SK-N-SH (cell line): Measurements from ENCODE around the gene MITD1. TPM values are rescaled to one million over a fixed set of nuclear protein-coding genes. Genes with fewer than 3 reads are reported as not detected.

Experiments
- CTCF ChIA-PET: fragments of 300-600, 350-600 bp; formaldehyde crosslinking; extraction: SDS; loops from one replicate; lab custom pipeline; 2021; lab: Yijun Ruan, JAX
- POLR2A ChIA-PET: fragments of 350-600 bp; sonication (Branson Sonifier 250); formaldehyde crosslinking; extraction: SDS; loops from one replicate; lab custom pipeline; 2020; ENCODE audit warnings: antibody characterized with exemption, inconsistent platforms; lab: Yijun Ruan, JAX
- DNase-seq: peaks from one replicate; pipeline ENCODE4 v3.0.0; 2012
- H2AFZ ChIP-seq: fragments of 200-600 bp; sonication (generic); 2 replicates; pipeline ENCODE4 v1.8.1; 2016; ENCODE audit warnings: antibody characterized with exemption, mild to moderate bottlenecking, low read depth
- H3F3A ChIP-seq: fragments of 200-600 bp; sonication (generic); replicated peaks from 2 replicates; pipeline ENCODE3; 2016; ENCODE audit warnings: antibody characterized with exemption, mild to moderate bottlenecking; ENCODE audit not compliant: insufficient read depth
- H3K27ac ChIP-seq, 2 experiments: fragments of 200-500 bp in 1 of 2; fragments of 200-600 bp in 1 of 2; sonication (Bioruptor generic) in 1 of 2; sonication (generic), shearing (Covaris generic) in 1 of 2; 2 replicates each; pipeline versions ENCODE4 v1.5.1 to v1.6.1; 2014 to 2016; ENCODE audit warnings: low read depth in 2 of 2, inconsistent platforms in 1 of 2, low read length in 1 of 2, mild to moderate bottlenecking in 1 of 2, mixed read lengths in 1 of 2
- H3K27me3 ChIP-seq: fragments of 200-600 bp; sonication (generic), shearing (Covaris generic); 2 replicates; pipeline ENCODE4 v1.6.1; 2016; ENCODE audit warnings: mixed run types; ENCODE audit not compliant: insufficient read depth
- H3K36me3 ChIP-seq, 2 experiments: fragments of 200-500 bp in 1 of 2; fragments of 200-600 bp in 1 of 2; sonication (Bioruptor generic) in 1 of 2; sonication (generic) in 1 of 2; replicated peaks in 1 of 2; 2 replicates each; pipeline versions ENCODE3 to v1.5.1; 2014 to 2016; ENCODE audit warnings: low read length in 1 of 2, mild to moderate bottlenecking in 1 of 2; ENCODE audit not compliant: insufficient read depth in 2 of 2, control insufficient read depth in 1 of 2
- H3K4me1 ChIP-seq, 2 experiments: fragments of 200-500 bp in 1 of 2; fragments of 200-600 bp in 1 of 2; sonication (Bioruptor generic) in 1 of 2; sonication (generic), shearing (Covaris generic) in 1 of 2; 2 replicates each; pipeline versions ENCODE4 v1.5.1 to v1.6.1; 2014 to 2016; ENCODE audit warnings: low read depth in 1 of 2, low read length in 1 of 2, mixed run types in 1 of 2; ENCODE audit not compliant: insufficient read depth in 2 of 2, control insufficient read depth in 1 of 2
- H3K4me2 ChIP-seq: fragments of 200-600 bp; sonication (generic), shearing (Covaris generic); 2 replicates; pipeline ENCODE4 v1.6.1; 2017; ENCODE audit warnings: mixed run types
- H3K4me3 ChIP-seq, 2 experiments: fragments of 200-500 bp in 1 of 2; fragments of 200-600 bp in 1 of 2; sonication (Bioruptor generic) in 1 of 2; sonication (generic), shearing (Covaris generic) in 1 of 2; 2 replicates each; pipeline versions ENCODE4 v1.5.1 to v1.8.1; 2014 to 2016; ENCODE audit warnings: low read depth in 2 of 2, inconsistent platforms in 1 of 2, low read length in 1 of 2, mild to moderate bottlenecking in 1 of 2, mixed read lengths in 1 of 2, moderate library complexity in 1 of 2
- H3K79me2 ChIP-seq: fragments of 200-600 bp; sonication (generic); 2 replicates; pipeline ENCODE4 v1.8.1; 2017; ENCODE audit warnings: mild to moderate bottlenecking; ENCODE audit not compliant: insufficient read depth
- H3K9ac ChIP-seq: fragments of 200-600 bp; sonication (generic); 2 replicates; pipeline ENCODE4 v1.6.1; 2017; ENCODE audit warnings: mixed run types
- H3K9me2 ChIP-seq: fragments of 200-600 bp; sonication (generic); 2 replicates; pipeline ENCODE4 v1.6.1; 2017; ENCODE audit warnings: mixed run types
- H3K9me3 ChIP-seq: fragments of 200-600 bp; sonication (generic); 2 replicates; pipeline ENCODE4 v1.6.1; 2017; ENCODE audit warnings: mixed run types, mild to moderate bottlenecking, moderate library complexity
- H4K20me1 ChIP-seq: fragments of 200-600 bp; sonication (generic); 2 replicates; pipeline ENCODE4 v1.6.1; 2017; ENCODE audit warnings: mild to moderate bottlenecking, mixed run types; ENCODE audit not compliant: insufficient read depth
- EP300 ChIP-seq, 2 experiments: IDR thresholded peaks; 2 replicates each; pipeline versions ENCODE4 v1.4.0 to v1.6.1; 2012; ENCODE audit warnings: borderline replicate concordance in 1 of 2, low read depth in 1 of 2, low read length in 1 of 2
- GABPA ChIP-seq: IDR thresholded peaks from 2 replicates; pipeline ENCODE4 v1.4.0; 2012; ENCODE audit warnings: low read depth, mild to moderate bottlenecking
- GATA2 ChIP-seq: sonication (generic); formaldehyde crosslinking; IDR thresholded peaks from 2 replicates; pipeline ENCODE4 v1.5.0; 2020; ENCODE audit warnings: mild to moderate bottlenecking, missing genetic modification reagents
- NFIC ChIP-seq: IDR thresholded peaks from 2 replicates; pipeline ENCODE4 v1.4.0; 2012; ENCODE audit warnings: borderline replicate concordance
- POLR2AphosphoS5 ChIP-seq: IDR thresholded peaks from 2 replicates; pipeline ENCODE4 v1.6.1; 2012; ENCODE audit warnings: low read depth, low read length
- RAD21 ChIP-seq: IDR thresholded peaks from 2 replicates; pipeline ENCODE4 v1.6.1; 2012; ENCODE audit warnings: mild to moderate bottlenecking, low read length
- RFX5 ChIP-seq: IDR thresholded peaks from 2 replicates; pipeline ENCODE4 v1.6.1; 2012; ENCODE audit warnings: mild to moderate bottlenecking, improper control_type of control experiment, low read length
- RXRA ChIP-seq: IDR thresholded peaks from 2 replicates; pipeline ENCODE4 v1.4.0; 2012; ENCODE audit warnings: low read depth, mild to moderate bottlenecking, borderline replicate concordance
- SMC3 ChIP-seq: IDR thresholded peaks from 2 replicates; pipeline ENCODE4 v1.6.1; 2012; ENCODE audit warnings: low read depth, low read length, improper control_type of control experiment
- TEAD4 ChIP-seq: IDR thresholded peaks from 2 replicates; pipeline ENCODE4 v1.4.0; 2012; ENCODE audit warnings: mild to moderate bottlenecking, borderline replicate concordance; ENCODE audit not compliant: insufficient read depth
- YY1 ChIP-seq: IDR thresholded peaks from 2 replicates; pipeline ENCODE4 v1.4.0; 2012; ENCODE audit warnings: low read depth, mild to moderate bottlenecking
- WGBS: methylation state at CpG from one replicate; pipeline ENCODE4 v1.1.6; 2017; ENCODE audit warnings: low lambda C conversion rate; 5-methylcytosine and 5-hydroxymethylcytosine counted together
- polyA plus RNA-seq, 3 experiments: library from polyadenylated mRNA; depleted of rRNA; stranded (reverse); fragments of >200 nt; gene quantifications; 2 replicates each; pipeline ENCODE4 v1.2.3, GENCODE V29; 2012
- TF ChIP-seq, protein P1 (sequence below): fragments of 200-600 bp; sonication (generic); IDR thresholded peaks from 2 replicates; pipeline ENCODE4 v1.6.1; 2017; ENCODE audit warnings: antibody characterized with exemption, mild to moderate bottlenecking, moderate library complexity
- TF ChIP-seq, protein P2 (sequence below): IDR thresholded peaks from 2 replicates; pipeline ENCODE4 v1.6.1; 2012; ENCODE audit warnings: mild to moderate bottlenecking, low read depth, low read length, moderate library complexity
- TF ChIP-seq, protein P3 (sequence below): IDR thresholded peaks from 2 replicates; pipeline ENCODE4 v1.4.0; 2012; ENCODE audit warnings: low read depth, borderline replicate concordance

MITD1 gene
- polyA plus RNA-seq, 1 of the 3 experiments (the other 2 are of a cell fraction) = 11.8 TPM

DNA sequence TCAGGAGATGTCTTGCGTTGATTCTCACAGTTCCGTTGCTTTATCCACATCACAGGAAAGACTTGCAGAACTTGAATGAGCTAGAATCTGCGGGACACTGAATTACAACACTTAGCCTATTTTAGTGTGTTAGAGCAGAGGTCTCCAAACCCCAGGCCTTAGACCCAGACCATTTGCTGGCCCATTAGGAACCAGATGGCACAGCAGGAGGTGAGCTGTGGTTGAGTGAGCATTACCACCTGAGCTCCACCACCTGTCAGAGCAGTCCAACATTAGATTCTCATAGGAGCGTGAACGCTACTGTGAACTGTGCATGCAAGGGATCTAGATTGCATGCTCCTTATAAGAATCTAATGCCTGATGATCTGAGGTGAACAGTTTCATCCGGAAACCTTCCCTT, 4.0 kb upstream of the MITD1 start:
- Histone ChIP-seq H3K9me3 (no peaks in the 10 kb centered on the region), H2AFZ (no peak overlapping the region), H3K9me2 (no peaks in the 10 kb centered on the region), H3K4me3 (no peak overlapping the region), H3K36me3 (peaks cover 9 to 15% of the 10 kb centered on the region in 2 experiments), H3K27me3 (no peaks in the 10 kb centered on the region), H3K4me1 (peaks cover 0 to 10% of the 10 kb centered on the region in 2 experiments; a peak in 2 of 4 replicates), H3K4me2 (no peak overlapping the region), H3K9ac (no peak overlapping the region), H3K27ac (no peak overlapping the region), H3F3A (peaks cover 5% of the 10 kb centered on the region), H3K79me2 (peaks cover 93% of the 10 kb centered on the region), H4K20me1 (peaks cover 10% of the 10 kb centered on the region; the same call in 1 of the 2 replicates)
- TF ChIP-seq GATA2 = no peak
- no peak for TF ChIP-seq RFX5
- TF ChIP-seq RXRA = no peak
- TF ChIP-seq SMC3 = no peak
- TF ChIP-seq, protein P1, sequence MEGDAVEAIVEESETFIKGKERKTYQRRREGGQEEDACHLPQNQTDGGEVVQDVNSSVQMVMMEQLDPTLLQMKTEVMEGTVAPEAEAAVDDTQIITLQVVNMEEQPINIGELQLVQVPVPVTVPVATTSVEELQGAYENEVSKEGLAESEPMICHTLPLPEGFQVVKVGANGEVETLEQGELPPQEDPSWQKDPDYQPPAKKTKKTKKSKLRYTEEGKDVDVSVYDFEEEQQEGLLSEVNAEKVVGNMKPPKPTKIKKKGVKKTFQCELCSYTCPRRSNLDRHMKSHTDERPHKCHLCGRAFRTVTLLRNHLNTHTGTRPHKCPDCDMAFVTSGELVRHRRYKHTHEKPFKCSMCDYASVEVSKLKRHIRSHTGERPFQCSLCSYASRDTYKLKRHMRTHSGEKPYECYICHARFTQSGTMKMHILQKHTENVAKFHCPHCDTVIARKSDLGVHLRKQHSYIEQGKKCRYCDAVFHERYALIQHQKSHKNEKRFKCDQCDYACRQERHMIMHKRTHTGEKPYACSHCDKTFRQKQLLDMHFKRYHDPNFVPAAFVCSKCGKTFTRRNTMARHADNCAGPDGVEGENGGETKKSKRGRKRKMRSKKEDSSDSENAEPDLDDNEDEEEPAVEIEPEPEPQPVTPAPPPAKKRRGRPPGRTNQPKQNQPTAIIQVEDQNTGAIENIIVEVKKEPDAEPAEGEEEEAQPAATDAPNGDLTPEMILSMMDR = no peak
- no peak for TF ChIP-seq EP300 (IDR thresholded peaks at IDR 0.05; ENCODE audit: borderline replicate concordance in 1 of 2, low read depth in 1 of 2, low read length in 1 of 2)
- TF ChIP-seq, protein P2, sequence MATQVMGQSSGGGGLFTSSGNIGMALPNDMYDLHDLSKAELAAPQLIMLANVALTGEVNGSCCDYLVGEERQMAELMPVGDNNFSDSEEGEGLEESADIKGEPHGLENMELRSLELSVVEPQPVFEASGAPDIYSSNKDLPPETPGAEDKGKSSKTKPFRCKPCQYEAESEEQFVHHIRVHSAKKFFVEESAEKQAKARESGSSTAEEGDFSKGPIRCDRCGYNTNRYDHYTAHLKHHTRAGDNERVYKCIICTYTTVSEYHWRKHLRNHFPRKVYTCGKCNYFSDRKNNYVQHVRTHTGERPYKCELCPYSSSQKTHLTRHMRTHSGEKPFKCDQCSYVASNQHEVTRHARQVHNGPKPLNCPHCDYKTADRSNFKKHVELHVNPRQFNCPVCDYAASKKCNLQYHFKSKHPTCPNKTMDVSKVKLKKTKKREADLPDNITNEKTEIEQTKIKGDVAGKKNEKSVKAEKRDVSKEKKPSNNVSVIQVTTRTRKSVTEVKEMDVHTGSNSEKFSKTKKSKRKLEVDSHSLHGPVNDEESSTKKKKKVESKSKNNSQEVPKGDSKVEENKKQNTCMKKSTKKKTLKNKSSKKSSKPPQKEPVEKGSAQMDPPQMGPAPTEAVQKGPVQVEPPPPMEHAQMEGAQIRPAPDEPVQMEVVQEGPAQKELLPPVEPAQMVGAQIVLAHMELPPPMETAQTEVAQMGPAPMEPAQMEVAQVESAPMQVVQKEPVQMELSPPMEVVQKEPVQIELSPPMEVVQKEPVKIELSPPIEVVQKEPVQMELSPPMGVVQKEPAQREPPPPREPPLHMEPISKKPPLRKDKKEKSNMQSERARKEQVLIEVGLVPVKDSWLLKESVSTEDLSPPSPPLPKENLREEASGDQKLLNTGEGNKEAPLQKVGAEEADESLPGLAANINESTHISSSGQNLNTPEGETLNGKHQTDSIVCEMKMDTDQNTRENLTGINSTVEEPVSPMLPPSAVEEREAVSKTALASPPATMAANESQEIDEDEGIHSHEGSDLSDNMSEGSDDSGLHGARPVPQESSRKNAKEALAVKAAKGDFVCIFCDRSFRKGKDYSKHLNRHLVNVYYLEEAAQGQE = no peak
- WGBS = 82% methylated on average over 6 of the region's 6 CpGs
- ChIA-PET CTCF (no interaction called here), POLR2A (no interaction called here)
- DNase-seq = no peak

DNA sequence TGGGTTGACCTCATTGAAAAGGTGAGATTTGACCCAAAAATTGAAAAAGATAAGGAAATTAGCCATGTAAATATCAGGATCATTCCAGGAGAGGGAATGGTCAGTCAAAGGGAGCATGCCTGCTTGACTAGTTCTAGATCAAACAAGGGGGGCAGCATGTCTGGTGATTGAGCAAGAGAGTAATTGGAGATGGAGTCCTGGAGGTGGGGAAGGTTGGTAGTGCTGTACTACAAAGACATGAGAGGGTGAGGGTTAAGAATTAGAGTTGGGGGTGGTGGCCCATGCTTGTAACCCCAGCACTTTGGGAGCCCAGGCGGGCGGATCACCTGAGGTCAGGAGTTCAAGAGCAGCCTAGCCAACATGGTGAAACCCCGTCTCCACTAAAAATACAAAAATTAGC, 2.2 kb upstream of the MITD1 start:
- peak overlapping the region in 1 of 2 experiments; percentile 89; a peak in 1 of 4 replicates for H3K4me3 ChIP-seq
- H3K9ac ChIP-seq = no peak overlapping the region
- H3F3A ChIP-seq = peaks cover 5% of the 10 kb centered on the region
- no peak for DNase-seq
- peaks cover 3% of the 10 kb centered on the region in 2 experiments for H3K36me3 ChIP-seq
- no peaks in the 10 kb centered on the region for H3K9me2 ChIP-seq
- peak overlapping the region; percentile 88; the same call in 1 of the 2 replicates for H3K4me2 ChIP-seq
- no peaks in the 10 kb centered on the region for H3K9me3 ChIP-seq
- H3K27ac ChIP-seq = no peak overlapping the region
- peaks cover 10% of the 10 kb centered on the region; the same call in 1 of the 2 replicates for H4K20me1 ChIP-seq
- CTCF ChIA-PET = no interaction called here
- 94% methylated on average over 3 of the region's 3 CpGs for WGBS
- no peak overlapping the region for H2AFZ ChIP-seq
- no peaks in the 10 kb centered on the region for H3K27me3 ChIP-seq
- POLR2A ChIA-PET = no interaction called here
- peaks cover 0 to 16% of the 10 kb centered on the region in 2 experiments; a peak in 2 of 4 replicates for H3K4me1 ChIP-seq
- H3K79me2 ChIP-seq = peaks cover 90% of the 10 kb centered on the region
- TF ChIP-seq NFIC (no peak), GABPA (no peak), POLR2AphosphoS5 (no peak), RAD21 (no peak), YY1 (no peak), TEAD4 (no peak)
- TF ChIP-seq, protein P2 = no peak
- TF ChIP-seq, protein P3, sequence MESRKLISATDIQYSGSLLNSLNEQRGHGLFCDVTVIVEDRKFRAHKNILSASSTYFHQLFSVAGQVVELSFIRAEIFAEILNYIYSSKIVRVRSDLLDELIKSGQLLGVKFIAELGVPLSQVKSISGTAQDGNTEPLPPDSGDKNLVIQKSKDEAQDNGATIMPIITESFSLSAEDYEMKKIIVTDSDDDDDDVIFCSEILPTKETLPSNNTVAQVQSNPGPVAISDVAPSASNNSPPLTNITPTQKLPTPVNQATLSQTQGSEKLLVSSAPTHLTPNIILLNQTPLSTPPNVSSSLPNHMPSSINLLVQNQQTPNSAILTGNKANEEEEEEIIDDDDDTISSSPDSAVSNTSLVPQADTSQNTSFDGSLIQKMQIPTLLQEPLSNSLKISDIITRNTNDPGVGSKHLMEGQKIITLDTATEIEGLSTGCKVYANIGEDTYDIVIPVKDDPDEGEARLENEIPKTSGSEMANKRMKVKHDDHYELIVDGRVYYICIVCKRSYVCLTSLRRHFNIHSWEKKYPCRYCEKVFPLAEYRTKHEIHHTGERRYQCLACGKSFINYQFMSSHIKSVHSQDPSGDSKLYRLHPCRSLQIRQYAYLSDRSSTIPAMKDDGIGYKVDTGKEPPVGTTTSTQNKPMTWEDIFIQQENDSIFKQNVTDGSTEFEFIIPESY = no peak
